Fibroblast of lung (primary cell): ENCODE results near the gene C1orf167.

Source experiments
- CTCF ChIP-seq, 2 donors: IDR thresholded peaks in 1 of 2; conservative IDR thresholded peaks in 1 of 2; 1 replicate in 1 of 2; 2 replicates in 1 of 2; pipeline ENCODE4 v1.5.1; 2011 to 2012; ENCODE audit warnings: low read length in 2 of 2, control low read depth in 1 of 2, inconsistent platforms in 1 of 2, low read depth in 1 of 2, mild to moderate bottlenecking in 1 of 2
- EZH2 ChIP-seq: IDR thresholded peaks from 2 replicates; pipeline ENCODE4 v1.5.1; 2012; ENCODE audit warnings: low read length, control low read depth, mild to moderate bottlenecking; ENCODE audit errors: missing control alignments

- TF ChIP-seq CTCF (conservative IDR thresholded peaks at IDR 0.05 in 1 of 2, IDR thresholded peaks at IDR 0.05 in 1 of 2; ENCODE audit: low read depth in 1 of 2, low read length in 2 of 2): no peak
- TF ChIP-seq EZH2: no peak
Measured at GRCh38 chr1:11766429-11766776, 4.4 kb downstream of the C1orf167 start.
